ENCODE measurements around the gene MTA2.

DNA sequence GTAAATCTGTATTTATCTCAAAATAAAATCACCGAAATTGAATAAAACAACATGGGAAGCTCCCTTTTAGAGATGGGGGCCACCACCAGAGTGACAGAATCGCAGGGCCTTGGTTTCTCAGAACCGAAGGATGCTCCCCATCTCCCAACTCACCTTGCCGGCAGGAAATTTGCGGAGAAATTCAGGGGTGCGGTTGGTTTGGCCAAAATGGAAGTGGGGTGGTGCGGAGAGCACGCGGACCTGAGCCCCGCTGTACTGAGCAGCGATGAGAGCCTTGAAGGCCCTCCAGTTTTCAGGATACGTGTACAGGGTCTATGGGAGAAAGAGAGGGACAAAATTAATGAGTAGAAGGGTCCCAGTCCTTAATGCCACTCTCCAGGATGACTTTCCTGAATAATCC is 29.2 kb downstream of the MTA2 start:
- TF ChIP-seq POLR2A (IDR thresholded peaks at IDR 0.05), result no peak
- TF ChIP-seq, protein P1, sequence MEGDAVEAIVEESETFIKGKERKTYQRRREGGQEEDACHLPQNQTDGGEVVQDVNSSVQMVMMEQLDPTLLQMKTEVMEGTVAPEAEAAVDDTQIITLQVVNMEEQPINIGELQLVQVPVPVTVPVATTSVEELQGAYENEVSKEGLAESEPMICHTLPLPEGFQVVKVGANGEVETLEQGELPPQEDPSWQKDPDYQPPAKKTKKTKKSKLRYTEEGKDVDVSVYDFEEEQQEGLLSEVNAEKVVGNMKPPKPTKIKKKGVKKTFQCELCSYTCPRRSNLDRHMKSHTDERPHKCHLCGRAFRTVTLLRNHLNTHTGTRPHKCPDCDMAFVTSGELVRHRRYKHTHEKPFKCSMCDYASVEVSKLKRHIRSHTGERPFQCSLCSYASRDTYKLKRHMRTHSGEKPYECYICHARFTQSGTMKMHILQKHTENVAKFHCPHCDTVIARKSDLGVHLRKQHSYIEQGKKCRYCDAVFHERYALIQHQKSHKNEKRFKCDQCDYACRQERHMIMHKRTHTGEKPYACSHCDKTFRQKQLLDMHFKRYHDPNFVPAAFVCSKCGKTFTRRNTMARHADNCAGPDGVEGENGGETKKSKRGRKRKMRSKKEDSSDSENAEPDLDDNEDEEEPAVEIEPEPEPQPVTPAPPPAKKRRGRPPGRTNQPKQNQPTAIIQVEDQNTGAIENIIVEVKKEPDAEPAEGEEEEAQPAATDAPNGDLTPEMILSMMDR (IDR thresholded peaks at IDR 0.05), result no peak
